GM18498 (cell line): ENCODE data around the gene MAPK6.
"Not testable (repeated sequence)": the region's sequence is repeated elsewhere in the genome, so short reads cannot be mapped to it uniquely, and the experiment has no call there.

Source experiments
- ATAC-seq: cut with Tn5 transposase; IDR thresholded peaks from one replicate; pipeline ENCODE4 v1.9.1; 2021; ENCODE audit warnings: mild to moderate bottlenecking, moderate library complexity; ENCODE audit not compliant: unreplicated experiment

The MAPK6 gene

GRCh38 chr15:52078876-52079700 is 60.1 kb downstream of the MAPK6 start:
- ATAC-seq: no peak

- no peak for ATAC-seq
Observed at GRCh38 chr15:52080031-52080430, 61.0 kb downstream of the MAPK6 start.

GRCh38 chr15:52080706-52081392 is 61.8 kb downstream of the MAPK6 start:
- ATAC-seq: no peak

- peak; percentile 80 for ATAC-seq
Observed at GRCh38 chr15:52082197-52083036, 63.4 kb downstream of the MAPK6 start.

GRCh38 chr15:52083037-52083359 is 64.0 kb downstream of the MAPK6 start:
- peak; percentile 11 for ATAC-seq

GRCh38 chr15:52083603-52084002 is 64.6 kb downstream of the MAPK6 start:
- ATAC-seq: no peak

- no peak for ATAC-seq
Observed at GRCh38 chr15:52085299-52085698, 66.3 kb downstream of the MAPK6 start.

- ATAC-seq: no peak
Observed at GRCh38 chr15:52086011-52086786, 67.2 kb downstream of the MAPK6 start.

GRCh38 chr15:52090193-52090592 is 71.2 kb downstream of the MAPK6 start:
- ATAC-seq: no peak

- no peak for ATAC-seq
Observed at GRCh38 chr15:52093167-52093538, 74.1 kb downstream of the MAPK6 start.

- ATAC-seq: no peak
Observed at GRCh38 chr15:52093539-52094510, 74.8 kb downstream of the MAPK6 start.

- no peak for ATAC-seq
Observed at GRCh38 chr15:52094811-52095584, 76.0 kb downstream of the MAPK6 start.

- no peak for ATAC-seq
Observed at GRCh38 chr15:52095597-52096262, 76.7 kb downstream of the MAPK6 start.

- ATAC-seq: not testable (repeated sequence)
Observed at GRCh38 chr15:52096536-52096935, 77.5 kb downstream of the MAPK6 start.

GRCh38 chr15:52097180-52097579 is 78.2 kb downstream of the MAPK6 start:
- ATAC-seq: no peak

- ATAC-seq: no peak
Observed at GRCh38 chr15:52098323-52098722, 79.3 kb downstream of the MAPK6 start.

- no peak for ATAC-seq
Observed at GRCh38 chr15:52099651-52100272, 80.7 kb downstream of the MAPK6 start.
